ENCODE results near the gene PCSK2. TPM values are rescaled to one million over a fixed set of nuclear protein-coding genes. Genes with fewer than 3 reads are reported as not detected.

The PCSK2 gene
- total RNA-seq, 4 donors from 2014 or later, result 0.29 TPM; not detected in 3

GRCh38 chr20:17523326-17523725, 296.5 kb downstream of the PCSK2 start:
- ATAC-seq (no peak), DNase-seq (no peak)
- H3K4me1 ChIP-seq, result peaks cover 0 to 14% of the 10 kb centered on the region in 2 donors
- H3K36me3 ChIP-seq, result no peaks in the 10 kb centered on the region
- TF ChIP-seq CTCF (IDR thresholded peaks at IDR 0.05 in 4 of 5, conservative IDR thresholded peaks at IDR 0.05 in 1 of 5) (no peak), POLR2A (IDR thresholded peaks at IDR 0.05) (no peak)
- no peaks in the 10 kb centered on the region for H3K9me3 ChIP-seq
- in situ Hi-C loops (cut with MboI; ENCODE audit: low sequenced_read_pairs in 4 of 4), result loop anchor here in 2 of 4 donors (25.0 kb wide), 2 partner anchors 389 to 739 kb away; no protein-coding TSS in a partner anchor
- intact Hi-C loops (cut with DNase I; ENCODE audit: low total_unique reads), result no loop called here
- no peaks in the 10 kb centered on the region for H3K27me3 ChIP-seq
- no peak overlapping the region for H3K27ac ChIP-seq
- H3K4me3 ChIP-seq, result no peak overlapping the region

GRCh38 chr20:17524560-17524959, 297.7 kb downstream of the PCSK2 start:
- intact Hi-C loops (cut with DNase I; ENCODE audit: low total_unique reads) (no loop called here), in situ Hi-C loops (cut with MboI; ENCODE audit: low sequenced_read_pairs in 4 of 4) (loop anchor here in 2 of 4 donors (25.0 kb wide), 2 partner anchors 388 to 738 kb away; no protein-coding TSS in a partner anchor)
- H3K27ac ChIP-seq, result no peak overlapping the region
- H3K36me3 ChIP-seq, result no peaks in the 10 kb centered on the region
- ATAC-seq (no peak), DNase-seq (no peak)
- no peaks in the 10 kb centered on the region for H3K27me3 ChIP-seq
- H3K4me3 ChIP-seq, result no peak overlapping the region
- TF ChIP-seq CTCF (IDR thresholded peaks at IDR 0.05 in 4 of 5, conservative IDR thresholded peaks at IDR 0.05 in 1 of 5), result no peak
- peaks cover 0 to 14% of the 10 kb centered on the region in 2 donors for H3K4me1 ChIP-seq
- H3K9me3 ChIP-seq, result no peaks in the 10 kb centered on the region

GRCh38 chr20:17525132-17525531, 298.3 kb downstream of the PCSK2 start:
- Histone ChIP-seq H3K4me3 (no peak overlapping the region), H3K27me3 (no peaks in the 10 kb centered on the region), H3K36me3 (no peaks in the 10 kb centered on the region), H3K27ac (no peak overlapping the region), H3K4me1 (peaks cover 0 to 14% of the 10 kb centered on the region in 2 donors), H3K9me3 (no peaks in the 10 kb centered on the region)
- DNase-seq, result no peak
- intact Hi-C loops (cut with DNase I; ENCODE audit: low total_unique reads), result no loop called here
- no peak for ATAC-seq
- in situ Hi-C loops (cut with MboI; ENCODE audit: low sequenced_read_pairs in 4 of 4), result loop anchor here in 1 of 4 donors (25.0 kb wide), 1 partner anchor 412 kb away; no protein-coding TSS in a partner anchor
- TF ChIP-seq POLR2A (IDR thresholded peaks at IDR 0.05) (no peak), CTCF (IDR thresholded peaks at IDR 0.05 in 4 of 5, conservative IDR thresholded peaks at IDR 0.05 in 1 of 5) (no peak)

- ATAC-seq (no peak), DNase-seq (no peak)
- Histone ChIP-seq H3K4me1 (peaks cover 4 to 11% of the 10 kb centered on the region in 2 donors), H3K9me3 (no peaks in the 10 kb centered on the region), H3K27ac (no peak overlapping the region), H3K36me3 (no peaks in the 10 kb centered on the region), H3K27me3 (no peaks in the 10 kb centered on the region), H3K4me3 (no peak overlapping the region)
- intact Hi-C loops (cut with DNase I; ENCODE audit: low total_unique reads), result no loop called here
- in situ Hi-C loops (cut with MboI; ENCODE audit: low sequenced_read_pairs in 4 of 4), result loop anchor here in 1 of 4 donors (25.0 kb wide), 1 partner anchor 412 kb away; no protein-coding TSS in a partner anchor
- TF ChIP-seq CTCF (IDR thresholded peaks at IDR 0.05 in 4 of 5, conservative IDR thresholded peaks at IDR 0.05 in 1 of 5) (no peak), POLR2A (IDR thresholded peaks at IDR 0.05) (no peak)
Measured at GRCh38 chr20:17525650-17526049, 298.8 kb downstream of the PCSK2 start.

GRCh38 chr20:17529586-17529985, 302.7 kb downstream of the PCSK2 start:
- no peaks in the 10 kb centered on the region for H3K9me3 ChIP-seq
- H3K27ac ChIP-seq, result no peak overlapping the region
- in situ Hi-C loops (cut with MboI; ENCODE audit: low sequenced_read_pairs in 4 of 4), result loop anchor here in 1 of 4 donors (25.0 kb wide), 1 partner anchor 408 kb away; no protein-coding TSS in a partner anchor
- H3K4me1 ChIP-seq, result peaks cover 4 to 8% of the 10 kb centered on the region in 2 donors
- no peak for DNase-seq
- no peaks in the 10 kb centered on the region for H3K36me3 ChIP-seq
- intact Hi-C loops (cut with DNase I; ENCODE audit: low total_unique reads), result no loop called here
- TF ChIP-seq CTCF (IDR thresholded peaks at IDR 0.05 in 4 of 5, conservative IDR thresholded peaks at IDR 0.05 in 1 of 5) (no peak), POLR2A (IDR thresholded peaks at IDR 0.05) (no peak)
- H3K4me3 ChIP-seq, result no peak overlapping the region
- ATAC-seq, result no peak
- no peaks in the 10 kb centered on the region for H3K27me3 ChIP-seq
